Measurements from ENCODE around the gene HELZ.

DNA sequence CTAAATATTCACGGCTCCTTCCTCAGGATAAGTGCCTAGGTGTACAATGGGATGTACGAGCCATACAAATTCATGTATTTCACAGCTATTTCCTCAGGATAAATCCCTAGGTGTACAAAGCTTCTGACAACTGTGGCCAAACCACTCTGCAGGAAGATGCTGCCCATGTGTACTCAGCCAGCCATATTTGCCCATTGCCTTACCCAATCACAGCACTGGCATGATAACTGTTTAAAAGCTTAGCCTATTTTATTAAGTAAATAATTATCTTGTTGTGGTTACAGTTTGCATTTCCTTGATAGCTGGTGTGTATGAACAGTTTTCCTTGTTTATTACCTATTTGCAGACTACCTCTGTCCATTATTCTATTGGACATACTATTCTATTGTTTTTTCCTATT is 165.5 kb downstream of the HELZ start:
- TF ChIP-seq, protein P1, sequence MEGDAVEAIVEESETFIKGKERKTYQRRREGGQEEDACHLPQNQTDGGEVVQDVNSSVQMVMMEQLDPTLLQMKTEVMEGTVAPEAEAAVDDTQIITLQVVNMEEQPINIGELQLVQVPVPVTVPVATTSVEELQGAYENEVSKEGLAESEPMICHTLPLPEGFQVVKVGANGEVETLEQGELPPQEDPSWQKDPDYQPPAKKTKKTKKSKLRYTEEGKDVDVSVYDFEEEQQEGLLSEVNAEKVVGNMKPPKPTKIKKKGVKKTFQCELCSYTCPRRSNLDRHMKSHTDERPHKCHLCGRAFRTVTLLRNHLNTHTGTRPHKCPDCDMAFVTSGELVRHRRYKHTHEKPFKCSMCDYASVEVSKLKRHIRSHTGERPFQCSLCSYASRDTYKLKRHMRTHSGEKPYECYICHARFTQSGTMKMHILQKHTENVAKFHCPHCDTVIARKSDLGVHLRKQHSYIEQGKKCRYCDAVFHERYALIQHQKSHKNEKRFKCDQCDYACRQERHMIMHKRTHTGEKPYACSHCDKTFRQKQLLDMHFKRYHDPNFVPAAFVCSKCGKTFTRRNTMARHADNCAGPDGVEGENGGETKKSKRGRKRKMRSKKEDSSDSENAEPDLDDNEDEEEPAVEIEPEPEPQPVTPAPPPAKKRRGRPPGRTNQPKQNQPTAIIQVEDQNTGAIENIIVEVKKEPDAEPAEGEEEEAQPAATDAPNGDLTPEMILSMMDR (IDR thresholded peaks at IDR 0.05; ENCODE audit: poor library complexity), result no peak
- TF ChIP-seq EZH2phosphoT487 (IDR thresholded peaks at IDR 0.05; ENCODE audit: low read depth, severe bottlenecking, unreplicated experiment), result no peak
